IMR-90 (cell line): Measurements from ENCODE around the gene TCF25. TPM values are rescaled to one million over a fixed set of nuclear protein-coding genes. Genes with fewer than 3 reads are reported as not detected.

Experiments
- ATAC-seq: fragments of 200-7000 bp; cut with Tn5 transposase; 2 replicates; pipeline ENCODE4 v1.9.1; 2020; ENCODE audit warnings: low read depth, mild to moderate bottlenecking, moderate library complexity
- BruUV-seq: library from RNA; stranded (reverse); fragments of 400-500 nt; replicated peaks from 2 replicates; lab custom pipeline; 2021; lab: Mats Ljungman, UMichigan
- CTCF ChIA-PET: fragments of 300-600 bp; formaldehyde crosslinking; extraction: SDS; loops from one replicate; lab custom pipeline; 2021; ENCODE audit warnings: antibody characterized with exemption; lab: Yijun Ruan, JAX
- POLR2A ChIA-PET: fragments of 300-600 bp; sonication (Branson Sonifier 250); formaldehyde crosslinking; loops from one replicate; lab custom pipeline; 2022; ENCODE audit warnings: antibody characterized with exemption; ENCODE audit not compliant: unreplicated experiment; lab: Charles Lee
- DNase-seq: peaks from one replicate; pipeline ENCODE4 v3.0.0; 2013
- H2AFZ ChIP-seq: replicated peaks from 2 replicates; pipeline ENCODE3; 2013; ENCODE audit warnings: low read length, mild to moderate bottlenecking; ENCODE audit not compliant: poor library complexity
- H2AK5ac ChIP-seq: 2 replicates; pipeline ENCODE4 v1.6.1; 2013; ENCODE audit warnings: low read depth, low read length, inconsistent platforms
- H2AK9ac ChIP-seq: replicated peaks from 2 replicates; pipeline ENCODE3; 2013; ENCODE audit warnings: mild to moderate bottlenecking, low read depth, low read length, moderate library complexity; ENCODE audit not compliant: poor library complexity
- H2BK120ac ChIP-seq: 2 replicates; pipeline ENCODE4 v1.6.1; 2013; ENCODE audit warnings: low read depth, low read length, inconsistent platforms
- H2BK15ac ChIP-seq: 3 replicates; pipeline ENCODE4 v1.6.1; 2013; ENCODE audit warnings: low read depth, low read length, inconsistent platforms
- H2BK20ac ChIP-seq: 2 replicates; pipeline ENCODE4 v1.6.1; 2013; ENCODE audit warnings: low read depth, mild to moderate bottlenecking, inconsistent platforms, low read length, moderate library complexity
- H2BK5ac ChIP-seq: 2 replicates; pipeline ENCODE4 v1.6.1; 2013; ENCODE audit warnings: mild to moderate bottlenecking, low read depth, low read length, inconsistent platforms; ENCODE audit not compliant: poor library complexity, severe bottlenecking
- H3K14ac ChIP-seq: replicated peaks from 2 replicates; pipeline ENCODE4 v1.6.1; 2013; ENCODE audit warnings: low read depth, low read length, inconsistent platforms
- H3K18ac ChIP-seq: 2 replicates; pipeline ENCODE4 v1.6.1; 2013; ENCODE audit warnings: low read depth, low read length, control low read depth
- H3K23ac ChIP-seq: 2 replicates; pipeline ENCODE4 v1.6.1; 2013; ENCODE audit warnings: low read depth, low read length, inconsistent platforms
- H3K27ac ChIP-seq: 2 replicates; pipeline ENCODE4 v1.5.1; 2013; ENCODE audit warnings: mild to moderate bottlenecking, control low read depth, low read length; ENCODE audit not compliant: insufficient read depth
- H3K27me3 ChIP-seq: 2 replicates; pipeline ENCODE4 v1.6.1; 2013; ENCODE audit warnings: low read length; ENCODE audit not compliant: control insufficient read depth, insufficient read depth
- H3K36me3 ChIP-seq: 2 replicates; pipeline ENCODE4 v1.6.1; 2013; ENCODE audit warnings: low read length, mixed read lengths; ENCODE audit not compliant: control insufficient read depth, insufficient read depth
- H3K4ac ChIP-seq: 2 replicates; pipeline ENCODE4 v1.6.1; 2013; ENCODE audit warnings: low read depth, low read length, inconsistent platforms
- H3K4me1 ChIP-seq: 2 replicates; pipeline ENCODE4 v1.6.1; 2013; ENCODE audit warnings: low read length, mixed read lengths; ENCODE audit not compliant: control insufficient read depth, insufficient read depth
- H3K4me2 ChIP-seq: 2 replicates; pipeline ENCODE4 v1.6.1; 2013; ENCODE audit warnings: low read depth, mild to moderate bottlenecking, control low read depth, low read length, moderate library complexity
- H3K4me3 ChIP-seq: 2 replicates; pipeline ENCODE4 v1.5.1; 2013; ENCODE audit warnings: low read depth, mild to moderate bottlenecking, control low read depth, low read length, moderate library complexity; ENCODE audit not compliant: insufficient read depth
- H3K56ac ChIP-seq: 2 replicates; pipeline ENCODE4 v1.6.1; 2013; ENCODE audit warnings: low read length, inconsistent platforms; ENCODE audit not compliant: insufficient read depth; ENCODE audit errors: extremely low read depth
- H3K79me1 ChIP-seq, 2 experiments: 2 replicates each; pipeline ENCODE4 v1.6.1; 2013; ENCODE audit warnings: low read length in 2 of 2, inconsistent platforms in 1 of 2, low read depth in 1 of 2
- H3K9ac ChIP-seq: 2 replicates; pipeline ENCODE4 v1.6.1; 2013; ENCODE audit warnings: low read depth, low read length, control low read depth
- H3K9me1 ChIP-seq: 2 replicates; pipeline ENCODE4 v1.6.1; 2013; ENCODE audit warnings: low read length, inconsistent platforms; ENCODE audit not compliant: insufficient read depth
- H3K9me3 ChIP-seq: 2 replicates; pipeline ENCODE4 v1.6.1; 2013; ENCODE audit warnings: low read length; ENCODE audit not compliant: control insufficient read depth, insufficient read depth
- H4K20me1 ChIP-seq: 2 replicates; pipeline ENCODE4 v1.6.1; 2013; ENCODE audit warnings: low read length, inconsistent platforms; ENCODE audit not compliant: insufficient read depth
- H4K5ac ChIP-seq: 2 replicates; pipeline ENCODE4 v1.6.1; 2013; ENCODE audit warnings: mild to moderate bottlenecking, low read depth, low read length, control low read depth
- H4K8ac ChIP-seq, 2 experiments: 2 replicates each; pipeline ENCODE4 v1.6.1; 2013; ENCODE audit warnings: low read depth in 2 of 2, low read length in 2 of 2, control low read depth in 1 of 2, inconsistent platforms in 1 of 2
- H4K91ac ChIP-seq: 2 replicates; pipeline ENCODE4 v1.6.1; 2013; ENCODE audit warnings: low read depth, low read length, inconsistent platforms; ENCODE audit not compliant: insufficient read depth
- BHLHE40 ChIP-seq: fragments of 150-350 bp; IDR thresholded peaks from 2 replicates; pipeline ENCODE4 v1.6.1; 2016; ENCODE audit warnings: mild to moderate bottlenecking, low read depth, low read length
- MAZ ChIP-seq: IDR thresholded peaks from 2 replicates; pipeline ENCODE4 v1.6.1; 2012; ENCODE audit warnings: low read depth, mild to moderate bottlenecking, low read length, improper control_type of control experiment, moderate library complexity, borderline replicate concordance
- NFE2L2 ChIP-seq: fragments of 150-350 bp; IDR thresholded peaks from 2 replicates; pipeline ENCODE4 v1.6.1; 2016; ENCODE audit warnings: low read depth, mild to moderate bottlenecking, low read length
- WGBS, 2 experiments: methylation state at CpG; one replicate each; pipeline versions ENCODE4 v1.1.5 to v1.1.7; 2013; ENCODE audit warnings: missing lambda C conversion rate in 2 of 2; ENCODE audit not compliant: insufficient read length in 1 of 2; ENCODE audit errors: extremely low coverage in 2 of 2; 5-methylcytosine and 5-hydroxymethylcytosine counted together
- dilution Hi-C: fragments of 300-500 bp; cut with HindIII; formaldehyde crosslinking; loops from one replicate; pipeline ENCODE4 v1.14.3; 2018; ENCODE audit warnings: low sequenced_read_pairs; ENCODE audit not compliant: unreplicated experiment
- in situ Hi-C: fragments of 300-500 bp; cut with MboI; formaldehyde crosslinking; loops from 3 replicates; pipeline ENCODE4 v1.14.3; 2019; ENCODE audit warnings: low sequenced_read_pairs, inconsistent platforms, mixed read lengths
- intact Hi-C: fragments of 100-400 bp; cut with micrococcal nuclease; formaldehyde crosslinking; loops from 2 replicates; pipeline ENCODE4 v1.10.0; 2022
- polyA plus RNA-seq, 3 experiments: library from polyadenylated mRNA; depleted of rRNA; stranded (reverse); fragments of >200 nt; gene quantifications; 2 replicates each; pipeline ENCODE4 v1.2.3, GENCODE V29; 2012; ENCODE audit warnings: low replicate concordance in 1 of 3
- total RNA-seq: library from RNA; depleted of rRNA; stranded (reverse); fragments of >200 nt; gene quantifications from 2 replicates; pipeline ENCODE4 v1.2.3, GENCODE V29; 2012
- TF ChIP-seq, protein P1 (sequence below): fragments of 150-350 bp; IDR thresholded peaks from 2 replicates; pipeline ENCODE4 v1.6.1; 2017; ENCODE audit warnings: mild to moderate bottlenecking, antibody characterized with exemption, low read length, low read depth
- TF ChIP-seq, protein P2 (sequence below): conservative IDR thresholded peaks from 2 replicates; pipeline ENCODE4 v1.5.1; 2012; ENCODE audit warnings: mild to moderate bottlenecking, low read depth, low read length, improper control_type of control experiment

The TCF25 gene
- total and polyA plus RNA-seq, 2 of the 4 experiments (the other 2 are of a cell fraction): 127 to 184 TPM

DNA sequence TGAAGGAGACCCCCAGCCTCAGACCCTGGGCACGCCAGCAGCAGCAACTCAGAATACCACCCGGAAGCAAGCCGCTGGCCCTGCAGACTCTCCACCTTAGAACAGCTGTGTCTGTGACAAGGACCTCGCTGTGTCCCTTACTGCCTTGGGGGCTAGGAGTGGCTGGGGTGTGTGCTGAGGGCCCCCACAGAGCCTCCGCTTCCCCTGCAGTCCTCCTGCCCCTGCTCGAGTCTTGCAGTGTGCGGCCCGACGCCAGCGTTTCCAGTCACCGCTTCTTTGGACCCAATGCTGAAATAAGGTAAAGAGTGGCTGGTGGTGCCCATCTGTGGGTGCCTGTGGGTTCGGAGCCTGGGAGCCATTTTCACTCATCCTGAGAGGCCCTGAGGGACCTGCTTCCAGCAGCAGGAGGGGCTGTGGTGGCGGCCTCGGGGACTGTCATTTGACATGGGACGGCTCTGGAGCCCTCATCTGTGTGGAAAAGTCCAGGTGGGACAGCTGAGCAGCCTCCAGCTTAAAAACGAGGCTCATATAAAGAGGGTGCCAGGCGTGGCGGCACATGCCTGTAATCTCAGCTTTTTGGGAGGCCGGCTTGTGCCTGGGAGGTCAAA is 30.6 kb downstream of the TCF25 start:
- Histone ChIP-seq H3K18ac (no peak overlapping the region), H2BK20ac (no peak overlapping the region), H3K14ac (no peak overlapping the region), H3K4me3 (no peak overlapping the region), H3K4ac (no peak overlapping the region), H4K91ac (no peak overlapping the region), H3K4me2 (no peak overlapping the region), H3K9ac (no peak overlapping the region), H3K36me3 (peaks cover 73% of the 10 kb centered on the region), H3K79me1 (peaks cover 3 to 13% of the 10 kb centered on the region in 2 experiments), H3K56ac (no peak overlapping the region), H3K27ac (no peak overlapping the region), H2BK5ac (no peak overlapping the region), H4K8ac (no peak overlapping the region), H3K4me1 (no peaks in the 10 kb centered on the region), H4K20me1 (no peaks in the 10 kb centered on the region; the same call in none of the 2 replicates), H4K5ac (no peak overlapping the region), H3K27me3 (no peaks in the 10 kb centered on the region), H2AK9ac (no peak overlapping the region), H3K9me3 (no peaks in the 10 kb centered on the region), H3K23ac (no peak overlapping the region), H2BK120ac (no peak overlapping the region), H3K9me1 (no peaks in the 10 kb centered on the region), H2BK15ac (no peak overlapping the region), H2AK5ac (no peak overlapping the region), H2AFZ (no peak overlapping the region)
- dilution Hi-C loops (no loop called here), intact Hi-C loops (no loop called here), in situ Hi-C loops (no loop called here)
- no peak for DNase-seq
- 100% methylated on average over 2 of the region's 19 CpGs; no CpG with 5 or more reads in 1 of the 2 experiments for WGBS, 2 experiments
- CTCF ChIA-PET: no interaction called here
- POLR2A ChIA-PET: no interaction called here
- ATAC-seq: no peak
- no peak for TF ChIP-seq MAZ
- no peak for TF ChIP-seq BHLHE40
- TF ChIP-seq, protein P1, sequence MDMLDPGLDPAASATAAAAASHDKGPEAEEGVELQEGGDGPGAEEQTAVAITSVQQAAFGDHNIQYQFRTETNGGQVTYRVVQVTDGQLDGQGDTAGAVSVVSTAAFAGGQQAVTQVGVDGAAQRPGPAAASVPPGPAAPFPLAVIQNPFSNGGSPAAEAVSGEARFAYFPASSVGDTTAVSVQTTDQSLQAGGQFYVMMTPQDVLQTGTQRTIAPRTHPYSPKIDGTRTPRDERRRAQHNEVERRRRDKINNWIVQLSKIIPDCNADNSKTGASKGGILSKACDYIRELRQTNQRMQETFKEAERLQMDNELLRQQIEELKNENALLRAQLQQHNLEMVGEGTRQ: no peak
- TF ChIP-seq, protein P2, sequence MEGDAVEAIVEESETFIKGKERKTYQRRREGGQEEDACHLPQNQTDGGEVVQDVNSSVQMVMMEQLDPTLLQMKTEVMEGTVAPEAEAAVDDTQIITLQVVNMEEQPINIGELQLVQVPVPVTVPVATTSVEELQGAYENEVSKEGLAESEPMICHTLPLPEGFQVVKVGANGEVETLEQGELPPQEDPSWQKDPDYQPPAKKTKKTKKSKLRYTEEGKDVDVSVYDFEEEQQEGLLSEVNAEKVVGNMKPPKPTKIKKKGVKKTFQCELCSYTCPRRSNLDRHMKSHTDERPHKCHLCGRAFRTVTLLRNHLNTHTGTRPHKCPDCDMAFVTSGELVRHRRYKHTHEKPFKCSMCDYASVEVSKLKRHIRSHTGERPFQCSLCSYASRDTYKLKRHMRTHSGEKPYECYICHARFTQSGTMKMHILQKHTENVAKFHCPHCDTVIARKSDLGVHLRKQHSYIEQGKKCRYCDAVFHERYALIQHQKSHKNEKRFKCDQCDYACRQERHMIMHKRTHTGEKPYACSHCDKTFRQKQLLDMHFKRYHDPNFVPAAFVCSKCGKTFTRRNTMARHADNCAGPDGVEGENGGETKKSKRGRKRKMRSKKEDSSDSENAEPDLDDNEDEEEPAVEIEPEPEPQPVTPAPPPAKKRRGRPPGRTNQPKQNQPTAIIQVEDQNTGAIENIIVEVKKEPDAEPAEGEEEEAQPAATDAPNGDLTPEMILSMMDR: no peak
- no peak for TF ChIP-seq NFE2L2
- BruUV-seq: no TSS peak
